SHP77 treated with DMSO at 0.1 percent for 48 hours (cell line): Measurements from ENCODE around the gene ATP11A.
A peak's percentile ranks its signal among the peaks of the same experiment; 100 is the strongest.

ENCODE experiments used
- DNase-seq: peaks from one replicate; lab custom pipeline; 2025; lab: John Stamatoyannopoulos, UW

ATP11A gene

GRCh38 chr13:112931028-112931934 lies 241.4 kb downstream of the ATP11A start:
- peak; percentile 94 for DNase-seq

- no peak for DNase-seq
Observed at GRCh38 chr13:112932971-112933370, 243.1 kb downstream of the ATP11A start.

- no peak for DNase-seq
Observed at GRCh38 chr13:112933649-112934048, 243.8 kb downstream of the ATP11A start.

GRCh38 chr13:112934078-112934477 lies 244.2 kb downstream of the ATP11A start:
- no peak for DNase-seq
